ENCODE measurements around the gene PMFBP1.

DNA sequence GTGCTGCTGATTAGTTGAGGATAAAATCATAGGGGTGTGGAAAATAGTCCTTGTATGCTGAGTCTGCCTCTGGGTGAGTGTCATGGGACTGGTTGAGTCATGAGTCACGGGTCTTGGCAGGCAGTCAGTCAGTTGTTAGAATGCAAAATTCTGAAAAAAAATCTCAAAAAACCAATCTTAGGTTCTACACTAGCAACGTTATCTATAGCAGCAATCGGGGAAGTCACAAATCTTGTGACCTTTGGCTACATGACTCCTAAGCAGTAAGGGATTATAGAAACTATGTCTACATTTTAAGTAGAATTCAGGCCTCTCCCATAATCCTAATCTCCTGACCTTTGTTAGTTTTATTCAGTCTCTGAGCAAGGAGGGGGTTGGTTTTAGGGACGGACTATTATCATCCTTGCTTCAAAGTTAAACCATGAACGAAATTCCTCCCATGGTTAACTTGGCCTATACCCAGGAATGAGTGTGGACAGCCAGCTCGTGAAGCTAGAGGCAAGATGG is 18.0 kb upstream of the PMFBP1 start:
- TF ChIP-seq, protein P1, sequence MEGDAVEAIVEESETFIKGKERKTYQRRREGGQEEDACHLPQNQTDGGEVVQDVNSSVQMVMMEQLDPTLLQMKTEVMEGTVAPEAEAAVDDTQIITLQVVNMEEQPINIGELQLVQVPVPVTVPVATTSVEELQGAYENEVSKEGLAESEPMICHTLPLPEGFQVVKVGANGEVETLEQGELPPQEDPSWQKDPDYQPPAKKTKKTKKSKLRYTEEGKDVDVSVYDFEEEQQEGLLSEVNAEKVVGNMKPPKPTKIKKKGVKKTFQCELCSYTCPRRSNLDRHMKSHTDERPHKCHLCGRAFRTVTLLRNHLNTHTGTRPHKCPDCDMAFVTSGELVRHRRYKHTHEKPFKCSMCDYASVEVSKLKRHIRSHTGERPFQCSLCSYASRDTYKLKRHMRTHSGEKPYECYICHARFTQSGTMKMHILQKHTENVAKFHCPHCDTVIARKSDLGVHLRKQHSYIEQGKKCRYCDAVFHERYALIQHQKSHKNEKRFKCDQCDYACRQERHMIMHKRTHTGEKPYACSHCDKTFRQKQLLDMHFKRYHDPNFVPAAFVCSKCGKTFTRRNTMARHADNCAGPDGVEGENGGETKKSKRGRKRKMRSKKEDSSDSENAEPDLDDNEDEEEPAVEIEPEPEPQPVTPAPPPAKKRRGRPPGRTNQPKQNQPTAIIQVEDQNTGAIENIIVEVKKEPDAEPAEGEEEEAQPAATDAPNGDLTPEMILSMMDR (IDR thresholded peaks at IDR 0.05): no peak
- TF ChIP-seq POLR2A (IDR thresholded peaks at IDR 0.05): no peak

Data from adrenal gland (tissue), 5 donors.